GM12801 (cell line): Measurements from ENCODE around the gene TBRG4.

Experiments
- CTCF ChIP-seq: IDR thresholded peaks from one replicate; pipeline ENCODE4 v1.5.1; 2011; ENCODE audit warnings: control low read depth; ENCODE audit not compliant: insufficient read length; ENCODE audit errors: extremely low read depth

TBRG4 gene

GRCh38 chr7:45122975-45123860 is 11.7 kb upstream of the TBRG4 start:
- TF ChIP-seq CTCF = no peak

GRCh38 chr7:45119550-45119949 is 8.1 kb upstream of the TBRG4 start:
- no peak for TF ChIP-seq CTCF

- no peak for TF ChIP-seq CTCF
Measured at GRCh38 chr7:45118889-45119331, 7.4 kb upstream of the TBRG4 start.

GRCh38 chr7:45118292-45118691 is 6.8 kb upstream of the TBRG4 start:
- TF ChIP-seq CTCF = no peak

GRCh38 chr7:45117582-45117981 is 6.1 kb upstream of the TBRG4 start:
- no peak for TF ChIP-seq CTCF

- TF ChIP-seq CTCF = no peak
Measured at GRCh38 chr7:45116048-45116447, 4.6 kb upstream of the TBRG4 start.

GRCh38 chr7:45114926-45115325 is 3.4 kb upstream of the TBRG4 start:
- TF ChIP-seq CTCF = no peak
